Mucosa of descending colon (tissue), 3 donors: ENCODE data around the gene PDLIM3. TPM values are rescaled to one million over a fixed set of nuclear protein-coding genes. Genes with fewer than 3 reads are reported as not detected.

Source experiments
- ATAC-seq: fragments of 200-7000 bp; cut with Tn5 transposase; one replicate; pipeline ENCODE4 v1.9.1; 2020; ENCODE audit warnings: mild to moderate bottlenecking, moderate library complexity
- DNase-seq, 3 donors: peaks; one replicate each; pipeline ENCODE4 v3.0.0-alpha.2; 2020
- H3K36me3 ChIP-seq: fragments of 200-600 bp; one replicate; pipeline ENCODE4 v1.8.0; 2021; ENCODE audit warnings: low read depth, mild to moderate bottlenecking
- H3K4me1 ChIP-seq: fragments of 200-600 bp; one replicate; pipeline ENCODE4 v1.8.0; 2021; ENCODE audit warnings: low read depth, mild to moderate bottlenecking
- H3K4me3 ChIP-seq: fragments of 200-600 bp; one replicate; pipeline ENCODE4 v1.8.0; 2021; ENCODE audit warnings: mild to moderate bottlenecking
- H3K9me3 ChIP-seq: fragments of 200-600 bp; one replicate; pipeline ENCODE4 v1.8.0; 2021; ENCODE audit warnings: mild to moderate bottlenecking
- intact Hi-C, 2 donors: fragments of 100-400 bp; cut with DNase I in 1 of 2; cut with micrococcal nuclease in 1 of 2; formaldehyde crosslinking; loops; one replicate each; pipeline versions ENCODE4 v1.11.0 to v1.11.1; 2022; cut with DNase I, micrococcal nuclease
- total RNA-seq, 3 donors: library from RNA; stranded (reverse); fragmentation: NEBNext Ultra II Directional in 2 of 3; extraction: Animal tissue kit (Norgen Biotek cat#: 25700) in 2 of 3; gene quantifications; one replicate each; pipeline versions ENCODE4 v1.2.1 to v1.2.4, GENCODE V29; 2021 to 2023
- TF ChIP-seq, protein P1 (sequence below): fragments of 200-600 bp; IDR thresholded peaks from one replicate; pipeline ENCODE4 v1.8.0; 2022; ENCODE audit warnings: antibody characterized with exemption, mild to moderate bottlenecking
- donor health status: DM: no; HTN: no; CAD: no; lungs with moderate emphysema.
- donor health status: DM: no; HTN: no; CAD: no.
- donor health status: DM: no; HTN: yes; CAD: no.

Gene PDLIM3
- total RNA-seq, 3 donors from 2014 or later: 8.9 to 193 (median 16.5) TPM

DNA sequence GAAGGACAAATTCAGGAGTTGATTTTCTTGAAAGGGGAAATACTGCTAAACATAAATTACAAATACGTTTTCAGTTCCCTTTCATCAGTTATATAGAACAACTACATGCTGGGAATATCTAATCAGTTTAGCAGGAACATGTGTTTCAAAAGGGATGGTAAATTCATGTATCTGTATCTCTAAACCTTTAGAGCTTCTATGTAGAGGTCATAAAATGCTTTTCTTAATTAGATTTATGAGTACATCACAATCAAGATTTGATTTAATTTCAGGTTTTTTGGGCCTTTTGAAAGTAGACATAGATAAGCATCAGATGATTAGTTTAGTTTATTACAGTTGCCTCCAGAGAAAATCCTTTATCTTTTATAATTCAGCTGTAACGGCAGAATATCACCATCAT is 12.9 kb downstream of the PDLIM3 start:
- intact Hi-C loops: no loop called here
- DNase-seq: no peak
- TF ChIP-seq, protein P1, sequence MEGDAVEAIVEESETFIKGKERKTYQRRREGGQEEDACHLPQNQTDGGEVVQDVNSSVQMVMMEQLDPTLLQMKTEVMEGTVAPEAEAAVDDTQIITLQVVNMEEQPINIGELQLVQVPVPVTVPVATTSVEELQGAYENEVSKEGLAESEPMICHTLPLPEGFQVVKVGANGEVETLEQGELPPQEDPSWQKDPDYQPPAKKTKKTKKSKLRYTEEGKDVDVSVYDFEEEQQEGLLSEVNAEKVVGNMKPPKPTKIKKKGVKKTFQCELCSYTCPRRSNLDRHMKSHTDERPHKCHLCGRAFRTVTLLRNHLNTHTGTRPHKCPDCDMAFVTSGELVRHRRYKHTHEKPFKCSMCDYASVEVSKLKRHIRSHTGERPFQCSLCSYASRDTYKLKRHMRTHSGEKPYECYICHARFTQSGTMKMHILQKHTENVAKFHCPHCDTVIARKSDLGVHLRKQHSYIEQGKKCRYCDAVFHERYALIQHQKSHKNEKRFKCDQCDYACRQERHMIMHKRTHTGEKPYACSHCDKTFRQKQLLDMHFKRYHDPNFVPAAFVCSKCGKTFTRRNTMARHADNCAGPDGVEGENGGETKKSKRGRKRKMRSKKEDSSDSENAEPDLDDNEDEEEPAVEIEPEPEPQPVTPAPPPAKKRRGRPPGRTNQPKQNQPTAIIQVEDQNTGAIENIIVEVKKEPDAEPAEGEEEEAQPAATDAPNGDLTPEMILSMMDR: no peak
- H3K4me1 ChIP-seq: no peaks in the 10 kb centered on the region
- H3K9me3 ChIP-seq: no peaks in the 10 kb centered on the region
- ATAC-seq: no peak
- H3K36me3 ChIP-seq: no peaks in the 10 kb centered on the region
- no peak overlapping the region for H3K4me3 ChIP-seq

DNA sequence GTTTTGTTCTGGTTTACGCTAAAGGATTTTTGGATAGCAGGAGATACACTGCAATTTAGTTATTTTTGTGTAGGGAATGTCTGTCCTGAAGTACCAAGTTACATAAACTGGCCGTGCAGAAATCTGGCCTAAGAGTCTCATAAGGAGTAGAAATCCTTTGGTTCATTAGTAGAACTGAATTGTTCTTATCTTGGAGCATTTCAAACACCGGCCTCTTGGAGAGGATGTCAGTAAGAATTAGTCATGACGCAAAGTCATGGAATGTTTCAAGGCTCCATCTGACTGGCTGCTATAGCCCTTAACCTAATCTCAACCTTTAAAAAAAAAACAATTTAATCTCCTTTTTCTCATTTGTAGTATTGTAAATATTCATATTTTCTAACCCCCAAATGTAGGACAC is 15.2 kb downstream of the PDLIM3 start:
- H3K36me3 ChIP-seq: no peaks in the 10 kb centered on the region
- TF ChIP-seq, protein P1: no peak
- no peak for ATAC-seq

DNA sequence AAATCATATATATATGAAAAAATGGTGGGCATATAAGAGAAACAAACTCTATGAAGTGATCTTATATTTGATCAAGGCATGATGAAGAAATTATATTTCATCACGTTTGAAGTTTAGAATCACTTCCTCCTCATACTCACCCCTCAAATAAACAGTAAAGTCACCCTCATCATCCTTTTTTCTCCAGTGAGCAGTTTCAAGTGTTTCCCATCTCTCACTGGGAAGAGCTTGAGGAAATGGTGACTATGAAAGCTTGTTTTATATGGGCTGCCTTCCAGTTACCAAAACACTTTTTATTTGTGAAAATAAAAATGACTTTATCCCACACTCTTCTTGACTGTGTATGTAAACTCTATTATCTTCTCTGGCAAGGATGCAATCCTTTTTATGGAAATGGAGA is 16.8 kb downstream of the PDLIM3 start:
- DNase-seq (no peak), ATAC-seq (no peak)
- intact Hi-C loops: no loop called here
- Histone ChIP-seq H3K36me3 (no peaks in the 10 kb centered on the region), H3K4me3 (no peak overlapping the region), H3K4me1 (peaks cover 6% of the 10 kb centered on the region), H3K9me3 (no peaks in the 10 kb centered on the region)
- TF ChIP-seq, protein P1: no peak

More for the DNA sequence above, 15.2 kb downstream of the PDLIM3 start:
- no peaks in the 10 kb centered on the region for H3K9me3 ChIP-seq
- intact Hi-C loops: no loop called here
- no peak for DNase-seq
- no peak overlapping the region for H3K4me3 ChIP-seq
- H3K4me1 ChIP-seq: no peaks in the 10 kb centered on the region

DNA sequence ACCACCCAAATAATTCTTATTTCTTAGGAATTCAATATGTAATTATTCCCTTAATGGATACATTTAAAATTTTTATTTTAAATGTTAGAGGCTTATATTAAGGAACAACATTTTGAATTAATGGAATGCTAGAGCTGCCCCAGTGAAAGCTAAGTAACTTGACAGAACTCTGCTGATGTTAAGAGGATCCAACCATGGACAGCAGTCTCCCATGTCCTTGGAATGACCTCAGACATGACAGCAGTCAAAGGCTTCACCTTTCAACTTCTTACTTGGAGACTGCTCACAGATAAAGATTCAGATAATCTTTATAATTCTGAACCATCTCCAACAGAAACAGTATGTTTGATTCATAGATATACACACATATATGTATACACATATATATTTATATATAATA is 17.2 kb downstream of the PDLIM3 start:
- no peaks in the 10 kb centered on the region for H3K36me3 ChIP-seq
- DNase-seq (no peak), ATAC-seq (no peak)
- TF ChIP-seq, protein P1: no peak
- no peak overlapping the region for H3K4me3 ChIP-seq
- intact Hi-C loops: no loop called here
- no peaks in the 10 kb centered on the region for H3K9me3 ChIP-seq
- peaks cover 10% of the 10 kb centered on the region for H3K4me1 ChIP-seq

DNA sequence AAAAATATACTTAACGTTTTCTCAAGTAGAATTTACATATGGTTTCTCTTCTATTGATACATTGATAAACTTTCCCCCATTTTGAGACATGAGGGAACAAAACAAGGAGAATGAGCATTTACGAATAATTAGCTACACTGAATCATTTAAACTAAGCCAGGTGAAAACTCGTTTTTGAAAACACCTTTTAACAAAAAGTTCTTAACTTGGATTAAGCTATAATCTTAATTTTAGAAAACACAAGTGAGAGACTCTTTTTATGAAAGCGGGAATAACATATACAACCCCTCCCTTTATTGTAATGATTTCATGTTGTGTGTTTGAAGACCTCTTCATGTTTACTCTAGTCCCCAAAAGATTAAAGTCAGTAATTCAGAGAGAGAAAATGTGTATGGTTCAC is 20.1 kb downstream of the PDLIM3 start:
- ATAC-seq: no peak

More for the DNA sequence above, 20.1 kb downstream of the PDLIM3 start:
- peaks cover 12% of the 10 kb centered on the region for H3K4me1 ChIP-seq
- H3K36me3 ChIP-seq: no peaks in the 10 kb centered on the region
- no peaks in the 10 kb centered on the region for H3K9me3 ChIP-seq
- H3K4me3 ChIP-seq: no peak overlapping the region
- TF ChIP-seq, protein P1: no peak
- intact Hi-C loops: no loop called here
- no peak for DNase-seq
